Keratinocyte (primary cell): ENCODE measurements around the gene EPHA3. TPM values are rescaled to one million over a fixed set of nuclear protein-coding genes. Genes with fewer than 3 reads are reported as not detected.

ENCODE experiments used
- DNase-seq: peaks from one replicate; pipeline ENCODE4 v3.0.0-alpha.2; 2011; ENCODE audit warnings: low read depth, missing footprints, low spot score
- FAIRE-seq: peaks from 2 replicates; lab custom pipeline; 2011; peaks lifted over from hg19 to GRCh38; lab: Jason Lieb, UNC
- H2AFZ ChIP-seq: 2 replicates; pipeline ENCODE4 v1.6.0; 2012; ENCODE audit warnings: low read length, control low read depth, inconsistent platforms; ENCODE audit not compliant: control insufficient read depth
- H3K27ac ChIP-seq: 2 replicates; pipeline ENCODE4 v1.5.1; 2011; ENCODE audit warnings: low read length; ENCODE audit not compliant: control insufficient read depth, insufficient read depth
- H3K27me3 ChIP-seq: 3 replicates; pipeline ENCODE4 v1.6.0; 2011; ENCODE audit warnings: low read length; ENCODE audit not compliant: control insufficient read depth, insufficient read depth; ENCODE audit errors: extremely low read depth
- H3K36me3 ChIP-seq, 2 experiments: 2 replicates in 1 of 2; 3 replicates in 1 of 2; pipeline ENCODE4 v1.5.1; 2011; ENCODE audit warnings: low read length in 2 of 2, mild to moderate bottlenecking in 1 of 2; ENCODE audit not compliant: control insufficient read depth in 2 of 2, insufficient read depth in 2 of 2; ENCODE audit errors: extremely low read depth in 1 of 2
- H3K4me1 ChIP-seq: 3 replicates; pipeline ENCODE4 v1.5.1; 2011; ENCODE audit warnings: low read length; ENCODE audit not compliant: control insufficient read depth, insufficient read depth; ENCODE audit errors: extremely low read depth
- H3K4me2 ChIP-seq: 3 replicates; pipeline ENCODE4 v1.6.0; 2011; ENCODE audit warnings: low read depth, low read length; ENCODE audit not compliant: control insufficient read depth, insufficient read depth; ENCODE audit errors: extremely low read depth
- H3K4me3 ChIP-seq, 3 experiments: fragments of 200-600 bp in 1 of 3; sonication (generic) in 1 of 3; 2 replicates in 2 of 3; 3 replicates in 1 of 3; pipeline ENCODE4 v1.5.1; 2011 to 2016; ENCODE audit warnings: low read length in 3 of 3, mild to moderate bottlenecking in 3 of 3, control low read depth in 2 of 3, inconsistent platforms in 1 of 3, low read depth in 1 of 3, mixed read lengths in 1 of 3, mixed run types in 1 of 3, moderate library complexity in 1 of 3; ENCODE audit not compliant: control insufficient read depth in 2 of 3, insufficient read depth in 2 of 3; ENCODE audit errors: extremely low read depth in 1 of 3
- H3K79me2 ChIP-seq: 2 replicates; pipeline ENCODE4 v1.6.0; 2012; ENCODE audit warnings: low read length; ENCODE audit not compliant: control insufficient read depth, insufficient read depth
- H3K9ac ChIP-seq: 3 replicates; pipeline ENCODE4 v1.6.0; 2011; ENCODE audit warnings: low read length; ENCODE audit not compliant: control insufficient read depth, insufficient read depth; ENCODE audit errors: extremely low read depth
- H3K9me1 ChIP-seq: 3 replicates; pipeline ENCODE4 v1.6.0; 2011; ENCODE audit warnings: low read length; ENCODE audit not compliant: control insufficient read depth, insufficient read depth; ENCODE audit errors: extremely low read depth
- H3K9me3 ChIP-seq: 2 replicates; pipeline ENCODE4 v1.5.1; 2012; ENCODE audit warnings: low read depth, low read length; ENCODE audit not compliant: control insufficient read depth
- H4K20me1 ChIP-seq: 3 replicates; pipeline ENCODE4 v1.6.0; 2011; ENCODE audit warnings: low read length; ENCODE audit not compliant: control insufficient read depth, insufficient read depth; ENCODE audit errors: extremely low read depth
- EZH2 ChIP-seq: IDR thresholded peaks from one replicate; pipeline ENCODE4 v1.6.1; 2012; ENCODE audit warnings: inconsistent platforms, mild to moderate bottlenecking, low read length, moderate library complexity
- dilution Hi-C: fragments of 300-500 bp; cut with MboI; formaldehyde crosslinking; loops from one replicate; pipeline ENCODE4 v1.7.0; 2020; ENCODE audit warnings: low sequenced_read_pairs; ENCODE audit not compliant: extremely low pct_ligation_motif_present
- polyA plus RNA-seq, 5 experiments: library from polyadenylated mRNA; depleted of rRNA in 3 of 5; stranded (reverse) in 3 of 5; stranded (forward) in 1 of 5; unstranded in 1 of 5; fragments of >200 nt; gene quantifications; 1 replicate in 1 of 5; 2 replicates in 3 of 5; 3 replicates in 1 of 5; pipeline versions ENCODE4 v1.2.1 to v1.2.3, GENCODE V29; 2011 to 2012; ENCODE audit warnings: missing spikeins in 2 of 5, low read depth in 1 of 5, low replicate concordance in 1 of 5
- TF ChIP-seq, protein P1 (sequence below), 3 experiments: IDR thresholded peaks in 1 of 3; conservative IDR thresholded peaks in 1 of 3; optimal IDR thresholded peaks in 1 of 3; 2 replicates in 2 of 3; 3 replicates in 1 of 3; pipeline versions ENCODE3 to v1.5.1; 2011; ENCODE audit warnings: low read length in 3 of 3, mild to moderate bottlenecking in 3 of 3, moderate library complexity in 2 of 3, control low read depth in 1 of 3, inconsistent platforms in 1 of 3; ENCODE audit not compliant: insufficient read depth in 2 of 3; ENCODE audit errors: extremely low read depth in 1 of 3

EPHA3 gene
- polyA plus RNA-seq, 1 donor (not counting 4 experiments of a cell fraction or from before 2014, with no cell fraction given): 0.13 TPM

DNA sequence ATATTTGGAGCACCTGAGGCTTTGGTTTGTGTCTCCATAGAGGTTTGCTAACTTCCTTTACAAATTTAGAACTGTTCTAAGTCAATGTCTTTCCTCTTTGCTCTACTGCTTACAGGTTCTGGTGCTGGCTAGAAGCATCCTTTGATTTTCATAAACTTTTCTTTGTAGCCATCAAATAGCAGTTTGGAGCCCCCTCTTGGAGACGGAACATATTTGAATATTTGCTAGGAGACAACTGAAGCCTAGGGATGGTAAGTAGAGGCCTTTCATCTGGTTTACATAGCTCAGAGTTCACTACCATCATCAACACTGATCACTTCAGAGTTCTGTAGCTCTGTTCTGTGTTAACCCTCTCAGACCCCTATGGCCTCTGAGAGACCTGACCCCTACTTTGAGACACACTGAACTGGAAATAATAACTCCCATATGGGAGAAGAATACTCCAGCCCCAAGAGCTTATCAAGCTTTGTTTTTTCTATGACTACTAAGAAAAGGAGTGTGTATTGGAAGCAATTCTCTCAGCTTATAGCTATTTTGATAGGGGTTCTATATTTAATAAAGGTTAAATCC lies 420.4 kb downstream of the EPHA3 start:
- H3K4me3 ChIP-seq: no peak overlapping the region
- no peaks in the 10 kb centered on the region for H3K27me3 ChIP-seq

More for the DNA sequence above, 420.4 kb downstream of the EPHA3 start:
- no peaks in the 10 kb centered on the region for H3K36me3 ChIP-seq
- no peaks in the 10 kb centered on the region for H3K9me1 ChIP-seq
- no peak overlapping the region for H3K27ac ChIP-seq
- FAIRE-seq (no peak), DNase-seq (no peak)
- H3K79me2 ChIP-seq: no peaks in the 10 kb centered on the region
- dilution Hi-C loops: no loop called here
- no peaks in the 10 kb centered on the region for H4K20me1 ChIP-seq
- no peak overlapping the region for H2AFZ ChIP-seq
- no peaks in the 10 kb centered on the region for H3K4me1 ChIP-seq
- H3K9me3 ChIP-seq: no peaks in the 10 kb centered on the region
- no peak overlapping the region for H3K4me2 ChIP-seq
- no peak overlapping the region for H3K9ac ChIP-seq
- TF ChIP-seq, protein P1, sequence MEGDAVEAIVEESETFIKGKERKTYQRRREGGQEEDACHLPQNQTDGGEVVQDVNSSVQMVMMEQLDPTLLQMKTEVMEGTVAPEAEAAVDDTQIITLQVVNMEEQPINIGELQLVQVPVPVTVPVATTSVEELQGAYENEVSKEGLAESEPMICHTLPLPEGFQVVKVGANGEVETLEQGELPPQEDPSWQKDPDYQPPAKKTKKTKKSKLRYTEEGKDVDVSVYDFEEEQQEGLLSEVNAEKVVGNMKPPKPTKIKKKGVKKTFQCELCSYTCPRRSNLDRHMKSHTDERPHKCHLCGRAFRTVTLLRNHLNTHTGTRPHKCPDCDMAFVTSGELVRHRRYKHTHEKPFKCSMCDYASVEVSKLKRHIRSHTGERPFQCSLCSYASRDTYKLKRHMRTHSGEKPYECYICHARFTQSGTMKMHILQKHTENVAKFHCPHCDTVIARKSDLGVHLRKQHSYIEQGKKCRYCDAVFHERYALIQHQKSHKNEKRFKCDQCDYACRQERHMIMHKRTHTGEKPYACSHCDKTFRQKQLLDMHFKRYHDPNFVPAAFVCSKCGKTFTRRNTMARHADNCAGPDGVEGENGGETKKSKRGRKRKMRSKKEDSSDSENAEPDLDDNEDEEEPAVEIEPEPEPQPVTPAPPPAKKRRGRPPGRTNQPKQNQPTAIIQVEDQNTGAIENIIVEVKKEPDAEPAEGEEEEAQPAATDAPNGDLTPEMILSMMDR (optimal IDR thresholded peaks at IDR 0.05 in 1 of 3, IDR thresholded peaks at IDR 0.05 in 1 of 3, conservative IDR thresholded peaks at IDR 0.05 in 1 of 3; ENCODE audit: extremely low read depth in 1 of 3, insufficient read depth in 2 of 3, low read length in 3 of 3): no peak
- TF ChIP-seq EZH2: no peak
